ENCODE data around the gene MYO15B. TPM values are rescaled to one million over a fixed set of nuclear protein-coding genes. Genes with fewer than 3 reads are reported as not detected.
A peak's percentile ranks its signal among the peaks of the same experiment; 100 is the strongest.

MYO15B gene
- total and polyA plus RNA-seq, 2 of the 4 experiments (the other 2 are of a cell fraction): 0.18 to 0.65 TPM

DNA sequence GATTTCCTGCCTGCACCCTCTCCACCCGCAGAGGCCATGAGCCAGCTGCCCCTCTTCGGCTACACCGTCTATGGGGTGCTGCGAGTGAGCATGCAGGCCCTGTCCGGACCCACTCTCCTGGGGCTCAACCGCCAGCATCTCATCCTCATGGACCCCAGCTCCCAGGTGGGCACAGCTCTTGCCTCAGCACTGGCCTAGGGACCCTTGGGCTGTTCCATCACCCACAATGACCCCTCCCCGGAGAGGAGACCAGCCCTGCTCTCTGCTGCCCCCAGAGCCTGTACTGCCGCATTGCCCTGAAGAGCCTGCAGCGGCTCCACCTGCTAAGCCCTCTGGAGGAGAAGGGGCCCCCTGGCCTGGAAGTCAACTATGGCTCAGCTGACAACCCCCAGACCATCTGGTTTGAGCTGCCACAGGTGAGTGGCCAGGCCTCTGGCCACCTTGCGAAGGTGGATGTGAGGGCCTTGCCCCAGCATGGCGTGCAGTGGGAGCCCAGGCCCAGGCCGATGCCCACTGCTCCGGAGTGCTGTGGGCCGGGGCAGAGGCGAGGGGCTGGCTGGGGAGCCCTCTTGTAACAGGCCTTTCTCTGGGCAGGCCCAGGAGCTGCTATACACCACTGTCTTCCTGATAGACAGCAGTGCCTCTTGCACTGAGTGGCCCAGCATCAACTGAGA is 38.4 kb downstream of the MYO15B start:
- no peak overlapping the region for H3K23ac ChIP-seq (ENCODE audit: low read depth, low read length)
- H3K4me2 ChIP-seq (ENCODE audit: low read depth, low read length): no peak overlapping the region
- peaks cover 6% of the 10 kb centered on the region; the same call in 1 of the 2 replicates for H3K36me3 ChIP-seq (ENCODE audit: control insufficient read depth, insufficient read depth, low read length)
- H2BK5ac ChIP-seq (ENCODE audit: low read depth, low read length, poor library complexity, severe bottlenecking): no peak overlapping the region
- H3K9me3 ChIP-seq (ENCODE audit: control insufficient read depth, insufficient read depth, low read length): no peaks in the 10 kb centered on the region
- 98% methylated on average over 6 of the region's 15 CpGs; no CpG with 5 or more reads in 1 of the 2 experiments for WGBS, 2 experiments (ENCODE audit: extremely low coverage in 2 of 2, insufficient read length in 1 of 2)
- DNase-seq (peak; percentile 4), ATAC-seq (ENCODE audit: low read depth) (peak; percentile 73)
- no peak overlapping the region for H4K8ac ChIP-seq (ENCODE audit: low read depth in 2 of 2, low read length in 2 of 2)
- H2AK9ac ChIP-seq (replicated peaks; ENCODE audit: low read depth, low read length, poor library complexity): no peak overlapping the region
- no peaks in the 10 kb centered on the region for H3K9me1 ChIP-seq (ENCODE audit: insufficient read depth, low read length)
- no peak overlapping the region for H2BK20ac ChIP-seq (ENCODE audit: low read depth, low read length)
- no peak overlapping the region for H3K27ac ChIP-seq (ENCODE audit: insufficient read depth, low read length)
- H3K14ac ChIP-seq (replicated peaks; ENCODE audit: low read depth, low read length): no peak overlapping the region
- H3K4me3 ChIP-seq (ENCODE audit: insufficient read depth, low read depth, low read length): no peak overlapping the region
- H3K56ac ChIP-seq (ENCODE audit: extremely low read depth, insufficient read depth, low read length): no peak overlapping the region
- no peaks in the 10 kb centered on the region; the same call in 1 of the 2 replicates for H4K20me1 ChIP-seq (ENCODE audit: insufficient read depth, low read length)
- no peak overlapping the region for H4K91ac ChIP-seq (ENCODE audit: insufficient read depth, low read depth, low read length)
- H3K4me1 ChIP-seq (ENCODE audit: control insufficient read depth, insufficient read depth, low read length): peaks cover 5% of the 10 kb centered on the region; the same call in 1 of the 2 replicates
- ChIA-PET CTCF (interaction anchor here (0.5 kb wide), 1 partner anchor 99 kb away, joined by 3 read pairs; no protein-coding TSS in a partner anchor), POLR2A (ENCODE audit: unreplicated experiment) (no interaction called here)
- no peak overlapping the region for H3K9ac ChIP-seq (ENCODE audit: low read depth, low read length)
- no TSS peak for BruUV-seq (replicated peaks)
- TF ChIP-seq, protein P1, sequence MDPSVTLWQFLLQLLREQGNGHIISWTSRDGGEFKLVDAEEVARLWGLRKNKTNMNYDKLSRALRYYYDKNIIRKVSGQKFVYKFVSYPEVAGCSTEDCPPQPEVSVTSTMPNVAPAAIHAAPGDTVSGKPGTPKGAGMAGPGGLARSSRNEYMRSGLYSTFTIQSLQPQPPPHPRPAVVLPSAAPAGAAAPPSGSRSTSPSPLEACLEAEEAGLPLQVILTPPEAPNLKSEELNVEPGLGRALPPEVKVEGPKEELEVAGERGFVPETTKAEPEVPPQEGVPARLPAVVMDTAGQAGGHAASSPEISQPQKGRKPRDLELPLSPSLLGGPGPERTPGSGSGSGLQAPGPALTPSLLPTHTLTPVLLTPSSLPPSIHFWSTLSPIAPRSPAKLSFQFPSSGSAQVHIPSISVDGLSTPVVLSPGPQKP (IDR thresholded peaks at IDR 0.05; ENCODE audit: borderline replicate concordance, low read depth, low read length): no peak
- no peak for TF ChIP-seq RFX5 (IDR thresholded peaks at IDR 0.05; ENCODE audit: low read depth, low read length)
- TF ChIP-seq MXI1 (IDR thresholded peaks at IDR 0.05; ENCODE audit: borderline replicate concordance, low read depth, low read length): no peak
- TF ChIP-seq, protein P2, sequence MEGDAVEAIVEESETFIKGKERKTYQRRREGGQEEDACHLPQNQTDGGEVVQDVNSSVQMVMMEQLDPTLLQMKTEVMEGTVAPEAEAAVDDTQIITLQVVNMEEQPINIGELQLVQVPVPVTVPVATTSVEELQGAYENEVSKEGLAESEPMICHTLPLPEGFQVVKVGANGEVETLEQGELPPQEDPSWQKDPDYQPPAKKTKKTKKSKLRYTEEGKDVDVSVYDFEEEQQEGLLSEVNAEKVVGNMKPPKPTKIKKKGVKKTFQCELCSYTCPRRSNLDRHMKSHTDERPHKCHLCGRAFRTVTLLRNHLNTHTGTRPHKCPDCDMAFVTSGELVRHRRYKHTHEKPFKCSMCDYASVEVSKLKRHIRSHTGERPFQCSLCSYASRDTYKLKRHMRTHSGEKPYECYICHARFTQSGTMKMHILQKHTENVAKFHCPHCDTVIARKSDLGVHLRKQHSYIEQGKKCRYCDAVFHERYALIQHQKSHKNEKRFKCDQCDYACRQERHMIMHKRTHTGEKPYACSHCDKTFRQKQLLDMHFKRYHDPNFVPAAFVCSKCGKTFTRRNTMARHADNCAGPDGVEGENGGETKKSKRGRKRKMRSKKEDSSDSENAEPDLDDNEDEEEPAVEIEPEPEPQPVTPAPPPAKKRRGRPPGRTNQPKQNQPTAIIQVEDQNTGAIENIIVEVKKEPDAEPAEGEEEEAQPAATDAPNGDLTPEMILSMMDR (conservative IDR thresholded peaks at IDR 0.05; ENCODE audit: low read depth, low read length): peak; percentile 56
- TF ChIP-seq MAZ (IDR thresholded peaks at IDR 0.05; ENCODE audit: borderline replicate concordance, low read depth, low read length): peak; percentile 53; the same call in 1 of the 2 replicates
- no peak for TF ChIP-seq CEBPB (IDR thresholded peaks at IDR 0.05; ENCODE audit: low read depth, low read length)
- no peak for TF ChIP-seq CHD1 (IDR thresholded peaks at IDR 0.05; ENCODE audit: low read depth, low read length)
- TF ChIP-seq, protein P3, sequence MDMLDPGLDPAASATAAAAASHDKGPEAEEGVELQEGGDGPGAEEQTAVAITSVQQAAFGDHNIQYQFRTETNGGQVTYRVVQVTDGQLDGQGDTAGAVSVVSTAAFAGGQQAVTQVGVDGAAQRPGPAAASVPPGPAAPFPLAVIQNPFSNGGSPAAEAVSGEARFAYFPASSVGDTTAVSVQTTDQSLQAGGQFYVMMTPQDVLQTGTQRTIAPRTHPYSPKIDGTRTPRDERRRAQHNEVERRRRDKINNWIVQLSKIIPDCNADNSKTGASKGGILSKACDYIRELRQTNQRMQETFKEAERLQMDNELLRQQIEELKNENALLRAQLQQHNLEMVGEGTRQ (IDR thresholded peaks at IDR 0.05; ENCODE audit: low read depth, low read length): no peak
- no peak for TF ChIP-seq MAFK (IDR thresholded peaks at IDR 0.05; ENCODE audit: low read depth, low read length)
- no peak for TF ChIP-seq SMC3 (IDR thresholded peaks at IDR 0.05; ENCODE audit: low read depth, low read length)
- no peak overlapping the region for H2BK15ac ChIP-seq (ENCODE audit: low read depth, low read length)
- H3K79me1 ChIP-seq (ENCODE audit: low read depth in 1 of 2, low read length in 2 of 2): no peaks in the 10 kb centered on the region
- intact Hi-C loops (cut with micrococcal nuclease): no loop called here
- no peak overlapping the region for H3K4ac ChIP-seq (ENCODE audit: low read depth, low read length)
- no peak overlapping the region for H2AK5ac ChIP-seq (ENCODE audit: low read depth, low read length)
- dilution Hi-C loops (cut with HindIII; ENCODE audit: low sequenced_read_pairs, unreplicated experiment): no loop called here
- in situ Hi-C loops (cut with MboI; ENCODE audit: low sequenced_read_pairs): no loop called here
- H2BK120ac ChIP-seq (ENCODE audit: low read depth, low read length): no peak overlapping the region
- H3K18ac ChIP-seq (ENCODE audit: low read depth, low read length): no peak overlapping the region
- no peak overlapping the region for H4K5ac ChIP-seq (ENCODE audit: low read depth, low read length)
- 0 out of 2 replicates have a peak, but pooled peaks cover 1% of the 10 kb centered on the region for H3K27me3 ChIP-seq (ENCODE audit: control insufficient read depth, insufficient read depth, low read length)
- no peak overlapping the region for H2AFZ ChIP-seq (replicated peaks; ENCODE audit: low read length, poor library complexity)

Measured in IMR-90 (cell line).